ENCODE measurements around the gene CCDC60.

GRCh38 chr12:119501052-119501451 is 166.5 kb downstream of the CCDC60 start:
- TF ChIP-seq CTCF (IDR thresholded peaks at IDR 0.05 in 2 of 3, conservative IDR thresholded peaks at IDR 0.05 in 1 of 3; ENCODE audit: control insufficient read depth in 2 of 3, extremely low read depth in 1 of 3, insufficient read depth in 1 of 3, low read depth in 3 of 3, low read length in 3 of 3): no peak
- no peak for TF ChIP-seq E2F8 (IDR thresholded peaks at IDR 0.05; ENCODE audit: low read depth, partially characterized antibody)
- TF ChIP-seq BHLHE40 (IDR thresholded peaks at IDR 0.05; ENCODE audit: borderline replicate concordance in 1 of 2, low read depth in 2 of 2, low read length in 1 of 2): no peak
- TF ChIP-seq ZZZ3 (IDR thresholded peaks at IDR 0.05; ENCODE audit: control insufficient read depth, insufficient read length, low read depth): no peak
- TF ChIP-seq SKIL (IDR thresholded peaks at IDR 0.05; ENCODE audit: low read depth, poor library complexity, severe bottlenecking): no peak
- no peak for TF ChIP-seq RFX5 (IDR thresholded peaks at IDR 0.05; ENCODE audit: low read depth, low read length)
- TF ChIP-seq EZH2 (IDR thresholded peaks at IDR 0.05; ENCODE audit: borderline replicate concordance, control insufficient read depth, low read depth, low read length): no peak
- no peak for TF ChIP-seq SRF (IDR thresholded peaks at IDR 0.05; ENCODE audit: low read depth in 2 of 2, low read length in 2 of 2)

All from GM12878 (cell line).